GM12891 (cell line): ENCODE results near the gene GRM7.

ENCODE experiments used
- PAX5 ChIP-seq: IDR thresholded peaks from 2 replicates; pipeline ENCODE4 v1.6.1; 2011; ENCODE audit warnings: low read length, moderate library complexity, mild to moderate bottlenecking; ENCODE audit not compliant: insufficient read depth, severe bottlenecking
- POLR2A ChIP-seq: IDR thresholded peaks from 2 replicates; pipeline ENCODE4 v1.6.1; 2011; ENCODE audit warnings: low read depth, low read length, control low read depth
- POLR2AphosphoS5 ChIP-seq: IDR thresholded peaks from 2 replicates; pipeline ENCODE4 v1.6.1; 2011; ENCODE audit warnings: low read depth, low read length, control low read depth
- SPI1 ChIP-seq: IDR thresholded peaks from 2 replicates; pipeline ENCODE4 v1.6.1; 2011; ENCODE audit warnings: low read depth, low read length, control low read depth

- TF ChIP-seq POLR2A (no peak), PAX5 (no peak), POLR2AphosphoS5 (no peak), SPI1 (0 out of 2 replicates have a peak, but pooled peaks have one; percentile 7)
Observed at GRCh38 chr3:7461202-7461825, 600.4 kb downstream of the GRM7 start.
